A673 (cell line): ENCODE data around the gene ANKRD27. TPM values are rescaled to one million over a fixed set of nuclear protein-coding genes. Genes with fewer than 3 reads are reported as not detected.

Experiments used
- BruUV-seq: library from RNA; stranded (reverse); fragments of 400-500 nt; replicated peaks from 2 replicates; lab custom pipeline; 2021; lab: Mats Ljungman, UMichigan
- CTCF ChIA-PET: fragments of 300-600 bp; sonication (Branson Sonifier 250); formaldehyde crosslinking; loops from one replicate; lab custom pipeline; 2022; ENCODE audit warnings: antibody characterized with exemption; lab: Charles Lee
- POLR2A ChIA-PET: fragments of 300-600 bp; sonication (Branson Sonifier 250); formaldehyde crosslinking; loops from one replicate; lab custom pipeline; 2022; ENCODE audit warnings: antibody characterized with exemption; ENCODE audit not compliant: low non-redundant PET; lab: Charles Lee
- DNase-seq: peaks from one replicate; pipeline ENCODE4 v3.0.0-alpha.2; 2015; ENCODE audit warnings: low spot score
- H3K27ac ChIP-seq: fragments of 200-600 bp; sonication (generic); 2 replicates; pipeline ENCODE4 v1.5.1; 2016; ENCODE audit warnings: mixed run types, low read depth, mild to moderate bottlenecking, mixed read lengths, antibody characterized with exemption, low read length; ENCODE audit not compliant: poor library complexity, severe bottlenecking
- H3K27me3 ChIP-seq: fragments of 200-600 bp; sonication (generic); replicated peaks from 2 replicates; pipeline ENCODE4 v1.6.1; 2017; ENCODE audit warnings: mixed run types, low read depth, mild to moderate bottlenecking, mixed read lengths, antibody characterized with exemption, low read length; ENCODE audit not compliant: insufficient read depth, poor library complexity
- H3K36me3 ChIP-seq: fragments of 200-600 bp; sonication (generic); 2 replicates; pipeline ENCODE4 v1.6.1; 2016; ENCODE audit warnings: mixed run types, mild to moderate bottlenecking, mixed read lengths, antibody characterized with exemption, low read length; ENCODE audit not compliant: insufficient read depth, poor library complexity, severe bottlenecking
- H3K4me1 ChIP-seq: fragments of 200-600 bp; sonication (generic); 2 replicates; pipeline ENCODE4 v1.6.1; 2017; ENCODE audit warnings: mixed run types, mild to moderate bottlenecking, mixed read lengths, antibody characterized with exemption, low read length; ENCODE audit not compliant: insufficient read depth, poor library complexity, severe bottlenecking
- H3K4me3 ChIP-seq: fragments of 200-600 bp; sonication (generic); 2 replicates; pipeline ENCODE4 v1.5.1; 2016; ENCODE audit warnings: low read depth, mixed run types, mild to moderate bottlenecking, mixed read lengths, low read length; ENCODE audit not compliant: poor library complexity, severe bottlenecking
- H3K9me3 ChIP-seq: fragments of 200-600 bp; sonication (generic); 2 replicates; pipeline ENCODE4 v1.6.1; 2016; ENCODE audit warnings: mixed run types, low read depth, mild to moderate bottlenecking, mixed read lengths, antibody characterized with exemption, low read length; ENCODE audit not compliant: poor library complexity, severe bottlenecking
- EZH2 ChIP-seq: fragments of 200-600 bp; sonication (generic); IDR thresholded peaks from 2 replicates; pipeline ENCODE4 v1.6.1; 2017; ENCODE audit warnings: borderline replicate concordance, low read depth, mild to moderate bottlenecking, mixed read lengths, antibody characterized with exemption, low read length; ENCODE audit not compliant: poor library complexity, severe bottlenecking
- intact Hi-C: fragments of 100-400 bp; cut with micrococcal nuclease; formaldehyde crosslinking; loops from one replicate; pipeline ENCODE4 v1.10.0; 2022; ENCODE audit not compliant: unreplicated experiment
- total RNA-seq: library from RNA; stranded (reverse); gene quantifications from 2 replicates; pipeline ENCODE4 v1.2.3, GENCODE V29; 2021
- TF ChIP-seq, protein P1 (sequence below): fragments of 300-800, 200-600 bp; sonication (generic); conservative IDR thresholded peaks from 2 replicates; pipeline ENCODE4 v1.5.1; 2017; ENCODE audit warnings: low read depth, mild to moderate bottlenecking, antibody characterized with exemption, low read length, moderate library complexity, mixed read lengths

ANKRD27 gene
- total RNA-seq, 1 experiment from 2014 or later: 25.0 TPM

DNA sequence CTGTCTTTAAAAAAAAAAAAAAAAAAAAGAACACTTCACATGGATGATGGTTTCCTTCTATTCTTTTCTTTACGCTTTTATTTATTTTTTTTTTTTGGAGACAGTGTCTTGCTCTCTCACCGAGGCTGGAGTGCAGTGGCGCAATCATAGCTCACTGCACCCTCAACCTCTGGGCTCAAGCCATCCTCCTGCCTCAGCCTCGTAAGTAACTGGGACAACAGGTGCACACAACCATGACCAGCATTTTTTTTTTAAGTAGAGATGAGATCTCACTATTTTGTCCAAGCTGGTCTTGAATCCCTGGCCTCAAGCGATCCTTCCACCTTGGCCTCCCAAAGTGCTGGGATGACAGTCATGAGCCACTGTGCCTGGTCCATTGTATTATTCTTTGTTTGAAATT lies 24.3 kb downstream of the ANKRD27 start:
- H3K27ac ChIP-seq: no peak overlapping the region
- CTCF ChIA-PET: interaction anchor here (0.7 kb wide), 1 partner anchor 43 kb away, joined by 10 read pairs; no protein-coding TSS in a partner anchor
- H3K36me3 ChIP-seq: no peaks in the 10 kb centered on the region
- no peak overlapping the region for H3K4me3 ChIP-seq
- H3K4me1 ChIP-seq: peaks cover 8% of the 10 kb centered on the region
- POLR2A ChIA-PET: no interaction called here
- TF ChIP-seq EZH2: no peak
- TF ChIP-seq, protein P1, sequence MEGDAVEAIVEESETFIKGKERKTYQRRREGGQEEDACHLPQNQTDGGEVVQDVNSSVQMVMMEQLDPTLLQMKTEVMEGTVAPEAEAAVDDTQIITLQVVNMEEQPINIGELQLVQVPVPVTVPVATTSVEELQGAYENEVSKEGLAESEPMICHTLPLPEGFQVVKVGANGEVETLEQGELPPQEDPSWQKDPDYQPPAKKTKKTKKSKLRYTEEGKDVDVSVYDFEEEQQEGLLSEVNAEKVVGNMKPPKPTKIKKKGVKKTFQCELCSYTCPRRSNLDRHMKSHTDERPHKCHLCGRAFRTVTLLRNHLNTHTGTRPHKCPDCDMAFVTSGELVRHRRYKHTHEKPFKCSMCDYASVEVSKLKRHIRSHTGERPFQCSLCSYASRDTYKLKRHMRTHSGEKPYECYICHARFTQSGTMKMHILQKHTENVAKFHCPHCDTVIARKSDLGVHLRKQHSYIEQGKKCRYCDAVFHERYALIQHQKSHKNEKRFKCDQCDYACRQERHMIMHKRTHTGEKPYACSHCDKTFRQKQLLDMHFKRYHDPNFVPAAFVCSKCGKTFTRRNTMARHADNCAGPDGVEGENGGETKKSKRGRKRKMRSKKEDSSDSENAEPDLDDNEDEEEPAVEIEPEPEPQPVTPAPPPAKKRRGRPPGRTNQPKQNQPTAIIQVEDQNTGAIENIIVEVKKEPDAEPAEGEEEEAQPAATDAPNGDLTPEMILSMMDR: no peak
- H3K27me3 ChIP-seq: no peaks in the 10 kb centered on the region
- intact Hi-C loops: no loop called here
- DNase-seq: no peak
- no TSS peak for BruUV-seq
- H3K9me3 ChIP-seq: no peaks in the 10 kb centered on the region

DNA sequence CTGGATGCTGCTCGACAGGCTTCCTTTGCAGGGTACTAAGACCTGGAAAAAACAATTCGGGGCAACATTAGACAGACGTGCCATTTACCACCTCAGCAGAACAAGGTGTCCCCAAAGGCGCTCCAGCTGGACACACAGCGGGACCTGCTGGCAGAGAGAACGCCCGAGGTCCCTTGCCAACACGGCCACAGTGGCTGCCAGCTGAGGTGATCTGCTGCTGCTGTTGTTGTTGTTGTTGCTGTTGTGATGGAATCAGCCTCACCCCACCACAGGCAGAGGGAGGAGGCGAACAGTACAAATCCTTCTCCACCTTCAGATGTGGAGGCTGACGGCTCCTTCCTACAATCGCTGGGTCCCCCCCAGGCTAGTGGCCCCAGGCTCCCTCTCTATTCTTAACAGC lies 25.2 kb downstream of the ANKRD27 start:
- H3K36me3 ChIP-seq: no peaks in the 10 kb centered on the region
- no peak for DNase-seq
- intact Hi-C loops: no loop called here
- no peaks in the 10 kb centered on the region for H3K9me3 ChIP-seq
- POLR2A ChIA-PET: no interaction called here
- H3K27ac ChIP-seq: no peak overlapping the region
- no TSS peak for BruUV-seq
- TF ChIP-seq, protein P1: no peak
- no peak for TF ChIP-seq EZH2
- H3K4me3 ChIP-seq: no peak overlapping the region
- H3K4me1 ChIP-seq: peaks cover 8% of the 10 kb centered on the region
- CTCF ChIA-PET: no interaction called here
- no peaks in the 10 kb centered on the region for H3K27me3 ChIP-seq

DNA sequence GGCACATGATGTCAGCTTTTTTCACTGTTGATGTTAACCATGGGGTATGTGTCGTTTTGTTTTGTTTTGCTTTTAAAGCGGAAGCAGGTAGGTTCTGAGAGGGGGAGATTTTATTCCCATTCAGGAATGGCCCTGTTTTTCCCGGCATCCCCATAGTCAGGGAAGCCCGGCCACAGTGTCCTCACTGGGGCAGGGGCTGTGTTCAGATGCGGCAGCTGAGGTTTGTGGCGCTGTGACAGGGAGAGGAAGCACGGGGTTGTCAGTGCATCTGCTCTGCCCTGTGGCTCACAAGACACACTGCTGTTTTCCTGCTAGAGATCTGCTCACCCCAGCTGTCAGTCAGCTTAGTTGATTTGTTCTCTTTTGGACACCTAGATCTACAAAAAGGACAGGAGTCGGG lies 27.6 kb downstream of the ANKRD27 start:
- Histone ChIP-seq H3K4me3 (no peak overlapping the region), H3K27ac (no peak overlapping the region), H3K36me3 (peaks cover 19% of the 10 kb centered on the region), H3K4me1 (peaks cover 8% of the 10 kb centered on the region), H3K9me3 (no peaks in the 10 kb centered on the region), H3K27me3 (no peaks in the 10 kb centered on the region)
- BruUV-seq: no TSS peak
- no peak for TF ChIP-seq EZH2
- TF ChIP-seq, protein P1: no peak
- no peak for DNase-seq
- CTCF ChIA-PET: no interaction called here
- intact Hi-C loops: no loop called here
- POLR2A ChIA-PET: no interaction called here
